ENCODE results near the gene ELP6.

ELP6 gene

DNA sequence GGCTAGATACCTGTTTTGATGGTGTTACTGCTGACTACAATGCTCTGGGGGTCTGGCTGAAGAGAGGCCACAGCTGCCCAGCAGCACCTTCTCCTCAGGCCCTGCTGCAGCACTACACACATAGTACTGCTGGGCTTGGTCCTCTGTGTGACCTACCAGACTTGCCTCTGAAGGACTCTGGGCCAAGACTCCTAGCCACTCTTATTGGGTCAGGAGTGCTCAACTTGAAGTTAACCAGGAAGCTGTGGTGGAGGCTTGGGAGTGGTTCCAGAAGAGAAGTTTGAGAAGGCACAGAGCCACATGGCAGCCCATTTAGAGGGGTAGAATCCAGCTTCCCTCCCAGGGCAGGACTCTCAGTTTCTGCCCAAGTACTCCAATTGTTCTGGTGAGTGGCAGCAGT lies 16.6 kb downstream of the ELP6 start:
- TF ChIP-seq TCF12 (IDR thresholded peaks at IDR 0.05; ENCODE audit: low read depth) (no peak), EP300 (IDR thresholded peaks at IDR 0.05; ENCODE audit: borderline replicate concordance) (no peak), CEBPB (IDR thresholded peaks at IDR 0.05) (no peak), CREB1 (IDR thresholded peaks at IDR 0.05; ENCODE audit: low read depth) (no peak), NFIC (IDR thresholded peaks at IDR 0.05) (no peak), ZBTB7A (IDR thresholded peaks at IDR 0.05; ENCODE audit: low read depth) (no peak)

DNA sequence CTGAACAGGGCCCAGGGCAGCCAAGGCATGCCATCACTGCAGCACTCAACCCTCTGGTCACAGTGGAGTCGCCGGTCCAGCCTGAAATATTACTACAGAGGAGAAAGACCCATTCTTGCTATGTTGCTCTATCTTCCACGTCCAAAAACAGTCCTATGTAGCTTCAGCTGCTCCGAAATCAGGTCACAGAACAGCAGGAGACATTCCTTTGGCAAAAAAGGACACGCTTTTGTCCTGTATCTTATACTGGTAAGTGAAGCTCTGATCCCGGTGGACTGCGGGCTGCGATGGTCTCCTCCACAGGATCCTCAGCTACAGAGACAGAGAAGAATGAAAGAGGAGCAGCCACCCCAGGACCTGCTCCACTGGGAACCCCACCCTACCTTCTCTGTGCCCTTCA lies 17.6 kb downstream of the ELP6 start:
- TF ChIP-seq TCF12 (IDR thresholded peaks at IDR 0.05; ENCODE audit: low read depth) (no peak), YY1 (IDR thresholded peaks at IDR 0.05; ENCODE audit: low read depth) (no peak), CREB1 (IDR thresholded peaks at IDR 0.05; ENCODE audit: low read depth) (no peak), TAF1 (IDR thresholded peaks at IDR 0.05; ENCODE audit: low read depth) (no peak), CEBPB (IDR thresholded peaks at IDR 0.05) (no peak), EGR1 (IDR thresholded peaks at IDR 0.05) (no peak), TEAD4 (IDR thresholded peaks at IDR 0.05) (no peak), EP300 (IDR thresholded peaks at IDR 0.05; ENCODE audit: borderline replicate concordance) (no peak), FOXM1 (IDR thresholded peaks at IDR 0.05; ENCODE audit: borderline replicate concordance, low read depth) (no peak), ZBTB7A (IDR thresholded peaks at IDR 0.05; ENCODE audit: low read depth) (no peak), RAD21 (IDR thresholded peaks at IDR 0.05; ENCODE audit: low read depth) (no peak), NFIC (IDR thresholded peaks at IDR 0.05) (no peak)
- TF ChIP-seq, protein P1, sequence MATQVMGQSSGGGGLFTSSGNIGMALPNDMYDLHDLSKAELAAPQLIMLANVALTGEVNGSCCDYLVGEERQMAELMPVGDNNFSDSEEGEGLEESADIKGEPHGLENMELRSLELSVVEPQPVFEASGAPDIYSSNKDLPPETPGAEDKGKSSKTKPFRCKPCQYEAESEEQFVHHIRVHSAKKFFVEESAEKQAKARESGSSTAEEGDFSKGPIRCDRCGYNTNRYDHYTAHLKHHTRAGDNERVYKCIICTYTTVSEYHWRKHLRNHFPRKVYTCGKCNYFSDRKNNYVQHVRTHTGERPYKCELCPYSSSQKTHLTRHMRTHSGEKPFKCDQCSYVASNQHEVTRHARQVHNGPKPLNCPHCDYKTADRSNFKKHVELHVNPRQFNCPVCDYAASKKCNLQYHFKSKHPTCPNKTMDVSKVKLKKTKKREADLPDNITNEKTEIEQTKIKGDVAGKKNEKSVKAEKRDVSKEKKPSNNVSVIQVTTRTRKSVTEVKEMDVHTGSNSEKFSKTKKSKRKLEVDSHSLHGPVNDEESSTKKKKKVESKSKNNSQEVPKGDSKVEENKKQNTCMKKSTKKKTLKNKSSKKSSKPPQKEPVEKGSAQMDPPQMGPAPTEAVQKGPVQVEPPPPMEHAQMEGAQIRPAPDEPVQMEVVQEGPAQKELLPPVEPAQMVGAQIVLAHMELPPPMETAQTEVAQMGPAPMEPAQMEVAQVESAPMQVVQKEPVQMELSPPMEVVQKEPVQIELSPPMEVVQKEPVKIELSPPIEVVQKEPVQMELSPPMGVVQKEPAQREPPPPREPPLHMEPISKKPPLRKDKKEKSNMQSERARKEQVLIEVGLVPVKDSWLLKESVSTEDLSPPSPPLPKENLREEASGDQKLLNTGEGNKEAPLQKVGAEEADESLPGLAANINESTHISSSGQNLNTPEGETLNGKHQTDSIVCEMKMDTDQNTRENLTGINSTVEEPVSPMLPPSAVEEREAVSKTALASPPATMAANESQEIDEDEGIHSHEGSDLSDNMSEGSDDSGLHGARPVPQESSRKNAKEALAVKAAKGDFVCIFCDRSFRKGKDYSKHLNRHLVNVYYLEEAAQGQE (IDR thresholded peaks at IDR 0.05; ENCODE audit: low read depth): no peak
- TF ChIP-seq, protein P2, sequence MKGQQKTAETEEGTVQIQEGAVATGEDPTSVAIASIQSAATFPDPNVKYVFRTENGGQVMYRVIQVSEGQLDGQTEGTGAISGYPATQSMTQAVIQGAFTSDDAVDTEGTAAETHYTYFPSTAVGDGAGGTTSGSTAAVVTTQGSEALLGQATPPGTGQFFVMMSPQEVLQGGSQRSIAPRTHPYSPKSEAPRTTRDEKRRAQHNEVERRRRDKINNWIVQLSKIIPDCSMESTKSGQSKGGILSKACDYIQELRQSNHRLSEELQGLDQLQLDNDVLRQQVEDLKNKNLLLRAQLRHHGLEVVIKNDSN (IDR thresholded peaks at IDR 0.05): no peak
- TF ChIP-seq, protein P3, sequence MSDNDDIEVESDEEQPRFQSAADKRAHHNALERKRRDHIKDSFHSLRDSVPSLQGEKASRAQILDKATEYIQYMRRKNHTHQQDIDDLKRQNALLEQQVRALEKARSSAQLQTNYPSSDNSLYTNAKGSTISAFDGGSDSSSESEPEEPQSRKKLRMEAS (IDR thresholded peaks at IDR 0.05): no peak

DNA sequence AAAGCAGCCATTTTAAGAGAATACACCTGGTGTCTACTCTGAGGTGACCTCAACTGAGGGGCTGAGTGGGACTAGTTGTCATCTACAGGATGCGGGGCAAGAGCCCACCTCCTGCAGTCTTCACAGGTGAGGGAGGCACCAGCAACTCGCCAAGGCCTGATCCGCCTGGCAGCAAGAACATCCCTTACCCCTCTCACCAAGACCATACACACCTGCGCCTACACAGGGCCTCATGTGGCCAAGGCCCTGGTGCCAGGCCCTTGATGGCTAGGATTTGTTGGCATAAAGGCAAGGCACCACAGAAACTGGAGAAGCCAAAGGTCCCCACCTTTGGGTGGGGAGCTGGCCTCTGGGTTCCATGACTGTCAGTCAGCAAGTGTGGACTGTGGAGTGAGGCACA lies 18.4 kb downstream of the ELP6 start:
- no peak for TF ChIP-seq FOXM1 (IDR thresholded peaks at IDR 0.05; ENCODE audit: borderline replicate concordance, low read depth)
- no peak for TF ChIP-seq EP300 (IDR thresholded peaks at IDR 0.05; ENCODE audit: borderline replicate concordance)

DNA sequence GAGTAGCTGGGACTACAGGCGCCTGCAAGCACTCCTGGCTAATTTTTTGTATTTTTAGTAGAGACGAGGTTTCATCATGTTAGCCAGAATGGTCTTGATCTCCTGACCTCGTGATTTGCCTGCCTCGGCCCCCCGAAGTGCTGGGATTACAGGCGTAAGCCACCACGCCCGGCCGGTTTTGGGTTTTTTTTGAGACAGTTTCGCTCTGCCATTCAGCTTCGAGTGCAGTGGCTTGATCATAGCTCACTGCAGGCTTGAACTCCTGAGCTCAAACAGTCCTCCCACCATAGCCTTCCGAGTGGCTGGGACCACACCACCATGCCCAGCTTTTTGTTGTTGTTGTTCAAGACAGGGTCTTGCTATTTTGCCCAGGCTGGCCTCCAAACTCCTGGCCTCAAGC lies 21.7 kb downstream of the ELP6 start:
- no peak for TF ChIP-seq RAD21 (IDR thresholded peaks at IDR 0.05; ENCODE audit: low read depth)
- TF ChIP-seq, protein P2 (IDR thresholded peaks at IDR 0.05): no peak
- TF ChIP-seq TCF12 (IDR thresholded peaks at IDR 0.05; ENCODE audit: low read depth): no peak
- TF ChIP-seq, protein P1 (IDR thresholded peaks at IDR 0.05; ENCODE audit: low read depth): no peak
- no peak for TF ChIP-seq TEAD4 (IDR thresholded peaks at IDR 0.05)
- TF ChIP-seq CEBPB (IDR thresholded peaks at IDR 0.05): no peak

DNA sequence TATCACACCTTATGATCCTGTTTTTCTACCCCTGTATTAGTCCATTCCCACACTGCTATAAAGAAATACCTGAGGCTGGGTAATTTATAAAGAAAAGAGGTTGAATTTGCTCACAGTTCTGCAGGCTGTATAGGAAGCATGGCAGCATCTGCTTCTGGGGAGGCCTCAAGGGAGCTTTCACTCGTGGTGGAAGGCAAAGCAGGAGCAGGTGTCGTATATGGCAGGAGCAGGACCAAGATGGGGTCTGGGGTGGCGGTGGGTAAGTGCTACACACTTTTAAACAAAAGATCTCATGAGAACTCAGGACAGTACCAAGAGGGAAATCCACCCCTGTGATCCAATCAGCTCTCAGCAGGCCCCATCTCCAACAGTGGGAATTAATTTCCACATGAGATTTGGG lies 22.3 kb downstream of the ELP6 start:
- TF ChIP-seq RAD21 (IDR thresholded peaks at IDR 0.05; ENCODE audit: low read depth): no peak
- TF ChIP-seq NFIC (IDR thresholded peaks at IDR 0.05): no peak
- TF ChIP-seq, protein P1 (IDR thresholded peaks at IDR 0.05; ENCODE audit: low read depth): no peak
- no peak for TF ChIP-seq FOXM1 (IDR thresholded peaks at IDR 0.05; ENCODE audit: borderline replicate concordance, low read depth)
- TF ChIP-seq, protein P3 (IDR thresholded peaks at IDR 0.05): no peak
- TF ChIP-seq TEAD4 (IDR thresholded peaks at IDR 0.05): no peak
- no peak for TF ChIP-seq YY1 (IDR thresholded peaks at IDR 0.05; ENCODE audit: low read depth)
- no peak for TF ChIP-seq CREB1 (IDR thresholded peaks at IDR 0.05; ENCODE audit: low read depth)
- TF ChIP-seq, protein P2 (IDR thresholded peaks at IDR 0.05): no peak

Data from Ishikawa (cell line).